Loucy (cell line): ENCODE results near the gene APC.
"Not testable (repeated sequence)": the region's sequence is repeated elsewhere in the genome, so short reads cannot be mapped to it uniquely, and the experiment has no call there.

Experiments used
- H2AFZ ChIP-seq: fragments of 200-600 bp; sonication (generic); 2 replicates; pipeline ENCODE4 v1.6.0; 2016; ENCODE audit warnings: antibody characterized with exemption, mild to moderate bottlenecking, low read length, moderate library complexity
- H3F3A ChIP-seq: fragments of 200-600 bp; 2 replicates; pipeline ENCODE4 v1.6.0; 2016; ENCODE audit warnings: antibody characterized with exemption, low read depth, mild to moderate bottlenecking
- H3K27me3 ChIP-seq: fragments of 200-600 bp; sonication (generic); 2 replicates; pipeline ENCODE4 v1.6.1; 2014; ENCODE audit warnings: low read length, mild to moderate bottlenecking; ENCODE audit not compliant: insufficient read depth, poor library complexity, severe bottlenecking
- H3K36me3 ChIP-seq: fragments of 200-600 bp; sonication (generic); 2 replicates; pipeline ENCODE4 v1.6.1; 2016; ENCODE audit warnings: low read length; ENCODE audit not compliant: insufficient read depth
- H3K4me1 ChIP-seq: fragments of 200-600 bp; sonication (generic); 2 replicates; pipeline ENCODE4 v1.5.1; 2014; ENCODE audit warnings: low read length, mild to moderate bottlenecking; ENCODE audit not compliant: insufficient read depth, poor library complexity, severe bottlenecking
- H3K4me2 ChIP-seq: fragments of 200-600 bp; sonication (generic); 2 replicates; pipeline ENCODE4 v1.6.0; 2014; ENCODE audit warnings: antibody characterized with exemption, low read length, low read depth, mild to moderate bottlenecking; ENCODE audit not compliant: poor library complexity, severe bottlenecking
- H3K4me3 ChIP-seq: fragments of 200-600 bp; sonication (generic); 2 replicates; pipeline ENCODE4 v1.5.1; 2014; ENCODE audit warnings: low read length, mild to moderate bottlenecking, mixed read lengths; ENCODE audit not compliant: poor library complexity, severe bottlenecking
- H3K79me2 ChIP-seq: fragments of 200-600 bp; sonication (generic); 2 replicates; pipeline ENCODE4 v1.6.1; 2014; ENCODE audit warnings: low read length; ENCODE audit not compliant: insufficient read depth
- H3K9ac ChIP-seq: fragments of 200-600 bp; sonication (generic); 2 replicates; pipeline ENCODE4 v1.6.0; 2014; ENCODE audit warnings: mild to moderate bottlenecking, low read depth, low read length, moderate library complexity; ENCODE audit not compliant: poor library complexity, severe bottlenecking
- H3K9me2 ChIP-seq: fragments of 200-600 bp; sonication (generic); replicated peaks from 2 replicates; pipeline ENCODE4 v1.6.1; 2016; ENCODE audit warnings: low read depth, low read length, mixed read lengths
- H3K9me3 ChIP-seq: fragments of 200-600 bp; sonication (generic); 2 replicates; pipeline ENCODE4 v1.6.1; 2014; ENCODE audit warnings: mild to moderate bottlenecking, antibody characterized with exemption, low read length, low read depth; ENCODE audit not compliant: insufficient read depth
- H4K20me1 ChIP-seq: fragments of 200-600 bp; sonication (generic); 2 replicates; pipeline ENCODE4 v1.6.0; 2014; ENCODE audit warnings: antibody characterized with exemption, low read length, mild to moderate bottlenecking; ENCODE audit not compliant: insufficient read depth, poor library complexity, severe bottlenecking
- EZH2phosphoT487 ChIP-seq: fragments of 200-600 bp; IDR thresholded peaks from 2 replicates; pipeline ENCODE4 v1.6.1; 2018; ENCODE audit warnings: antibody characterized with exemption, mild to moderate bottlenecking, moderate library complexity, borderline replicate concordance
- TF ChIP-seq, protein P1 (sequence below): fragments of 200-600 bp; sonication (generic); conservative IDR thresholded peaks from 2 replicates; pipeline ENCODE4 v1.5.1; 2014; ENCODE audit warnings: mild to moderate bottlenecking, antibody characterized with exemption, low read length

The APC gene

DNA sequence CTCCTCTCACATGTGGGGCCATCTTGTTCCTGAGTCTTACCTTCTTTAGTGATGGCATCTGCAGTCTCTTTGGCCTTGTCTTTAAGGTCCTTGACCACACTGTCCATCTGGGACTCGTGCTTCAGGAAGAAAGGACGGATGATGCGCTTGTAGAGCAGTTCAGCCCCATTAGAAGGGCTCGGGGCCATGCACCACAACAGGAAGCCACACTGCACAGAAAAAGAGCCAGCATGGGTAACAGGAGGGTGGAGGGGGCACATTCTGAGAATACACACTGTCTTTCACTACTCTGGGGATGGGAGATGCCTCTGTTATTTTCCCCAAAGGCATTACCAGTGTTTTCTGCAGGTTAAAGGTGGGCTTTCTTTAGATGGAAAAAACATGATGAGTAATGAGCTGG is 149.3 kb downstream of the APC start:
- H3K4me2 ChIP-seq = peak overlapping the region; percentile 42
- H3K79me2 ChIP-seq = no peaks in the 10 kb centered on the region
- no peak overlapping the region for H2AFZ ChIP-seq
- H3K27me3 ChIP-seq = no peaks in the 10 kb centered on the region
- no peak overlapping the region for H3K9ac ChIP-seq
- TF ChIP-seq EZH2phosphoT487 = no peak
- TF ChIP-seq, protein P1, sequence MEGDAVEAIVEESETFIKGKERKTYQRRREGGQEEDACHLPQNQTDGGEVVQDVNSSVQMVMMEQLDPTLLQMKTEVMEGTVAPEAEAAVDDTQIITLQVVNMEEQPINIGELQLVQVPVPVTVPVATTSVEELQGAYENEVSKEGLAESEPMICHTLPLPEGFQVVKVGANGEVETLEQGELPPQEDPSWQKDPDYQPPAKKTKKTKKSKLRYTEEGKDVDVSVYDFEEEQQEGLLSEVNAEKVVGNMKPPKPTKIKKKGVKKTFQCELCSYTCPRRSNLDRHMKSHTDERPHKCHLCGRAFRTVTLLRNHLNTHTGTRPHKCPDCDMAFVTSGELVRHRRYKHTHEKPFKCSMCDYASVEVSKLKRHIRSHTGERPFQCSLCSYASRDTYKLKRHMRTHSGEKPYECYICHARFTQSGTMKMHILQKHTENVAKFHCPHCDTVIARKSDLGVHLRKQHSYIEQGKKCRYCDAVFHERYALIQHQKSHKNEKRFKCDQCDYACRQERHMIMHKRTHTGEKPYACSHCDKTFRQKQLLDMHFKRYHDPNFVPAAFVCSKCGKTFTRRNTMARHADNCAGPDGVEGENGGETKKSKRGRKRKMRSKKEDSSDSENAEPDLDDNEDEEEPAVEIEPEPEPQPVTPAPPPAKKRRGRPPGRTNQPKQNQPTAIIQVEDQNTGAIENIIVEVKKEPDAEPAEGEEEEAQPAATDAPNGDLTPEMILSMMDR = no peak
- no peaks in the 10 kb centered on the region for H3F3A ChIP-seq
- H3K9me2 ChIP-seq = no peaks in the 10 kb centered on the region
- no peaks in the 10 kb centered on the region for H3K9me3 ChIP-seq
- peaks cover 10% of the 10 kb centered on the region for H3K4me1 ChIP-seq
- peak overlapping the region; percentile 16 for H3K4me3 ChIP-seq
- H4K20me1 ChIP-seq = no peaks in the 10 kb centered on the region
- H3K36me3 ChIP-seq = peaks cover 14% of the 10 kb centered on the region; the same call in 1 of the 2 replicates

DNA sequence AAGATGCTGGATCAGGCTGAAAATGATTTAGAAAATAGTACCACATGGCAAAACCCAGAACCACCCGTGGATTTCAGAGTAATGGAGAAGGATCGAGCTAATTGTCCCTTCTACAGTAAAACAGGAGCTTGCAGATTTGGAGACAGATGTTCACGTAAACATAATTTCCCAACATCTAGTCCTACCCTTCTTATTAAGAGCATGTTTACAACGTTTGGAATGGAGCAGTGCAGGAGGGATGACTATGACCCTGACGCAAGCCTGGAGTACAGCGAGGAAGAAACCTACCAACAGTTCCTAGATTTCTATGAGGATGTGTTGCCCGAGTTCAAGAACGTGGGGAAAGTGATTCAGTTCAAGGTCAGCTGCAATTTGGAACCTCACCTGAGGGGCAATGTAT is 154.4 kb downstream of the APC start:
- not testable (repeated sequence) for H2AFZ ChIP-seq, H3K4me3 ChIP-seq, H3K4me1 ChIP-seq, H3K9me3 ChIP-seq, H3K79me2 ChIP-seq, H3K9ac ChIP-seq, H4K20me1 ChIP-seq, H3K4me2 ChIP-seq, H3K9me2 ChIP-seq, H3K27me3 ChIP-seq, H3F3A ChIP-seq, H3K36me3 ChIP-seq

DNA sequence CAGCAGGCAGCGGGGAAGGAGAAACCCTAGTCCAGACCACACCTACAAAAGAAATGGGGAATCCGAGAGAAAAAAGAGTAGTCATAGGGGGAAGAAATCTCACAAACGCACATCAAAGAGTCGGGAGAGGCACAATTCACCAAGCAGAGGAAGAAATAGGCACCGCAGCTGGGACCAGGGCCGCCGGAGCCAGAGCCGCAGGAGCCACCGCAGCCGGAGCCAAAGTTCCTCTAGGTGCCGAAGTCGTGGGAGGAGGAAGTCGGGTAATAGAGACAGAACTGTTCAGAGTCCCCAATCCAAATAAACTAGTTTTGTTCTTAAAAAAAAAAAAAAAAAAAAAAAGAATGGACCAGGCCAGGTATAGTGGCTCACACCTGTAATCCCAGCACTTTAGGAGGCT is 155.1 kb downstream of the APC start:
- Histone ChIP-seq H3K36me3 (no peaks in the 10 kb centered on the region), H2AFZ (no peak overlapping the region)

DNA sequence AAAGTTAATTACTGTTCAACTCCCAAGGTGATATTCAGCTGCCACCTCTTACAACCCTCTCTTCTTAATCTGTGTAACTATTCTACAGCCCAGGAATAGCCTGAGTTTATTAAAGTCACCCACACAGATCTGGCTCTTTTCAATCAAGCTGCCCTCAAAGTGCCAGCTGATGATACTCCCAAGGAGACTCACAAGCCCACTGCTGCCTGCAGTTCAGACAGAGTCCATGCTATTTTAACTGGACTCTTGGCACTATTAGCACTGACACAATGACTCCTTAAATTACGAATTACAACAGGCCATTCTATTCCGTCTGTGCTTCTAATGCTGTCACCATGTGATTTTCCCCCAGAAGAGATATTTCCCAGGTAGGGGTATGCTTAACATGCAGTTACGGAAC is 158.0 kb downstream of the APC start:
- Histone ChIP-seq H4K20me1 (no peaks in the 10 kb centered on the region), H3K36me3 (peaks cover 8% of the 10 kb centered on the region; the same call in 1 of the 2 replicates)

More for the DNA sequence above, 155.1 kb downstream of the APC start:
- TF ChIP-seq, protein P1 = no peak
- TF ChIP-seq EZH2phosphoT487 = no peak
- Histone ChIP-seq H3K9ac (no peak overlapping the region), H3K9me3 (no peaks in the 10 kb centered on the region), H3K4me2 (no peak overlapping the region), H3K9me2 (no peaks in the 10 kb centered on the region), H3K4me1 (no peaks in the 10 kb centered on the region), H4K20me1 (no peaks in the 10 kb centered on the region), H3F3A (no peaks in the 10 kb centered on the region), H3K4me3 (no peak overlapping the region), H3K27me3 (no peaks in the 10 kb centered on the region), H3K79me2 (no peaks in the 10 kb centered on the region)

More for the DNA sequence above, 158.0 kb downstream of the APC start:
- Histone ChIP-seq H3K4me1 (no peaks in the 10 kb centered on the region), H3F3A (no peaks in the 10 kb centered on the region), H3K9me3 (no peaks in the 10 kb centered on the region), H3K27me3 (no peaks in the 10 kb centered on the region), H3K9ac (no peak overlapping the region), H3K4me3 (no peak overlapping the region), H3K4me2 (no peak overlapping the region), H3K79me2 (no peaks in the 10 kb centered on the region), H3K9me2 (no peaks in the 10 kb centered on the region), H2AFZ (no peak overlapping the region)
- TF ChIP-seq, protein P1 = no peak
- no peak for TF ChIP-seq EZH2phosphoT487
